ENCODE data around the gene HTD2. TPM values are rescaled to one million over a fixed set of nuclear protein-coding genes. Genes with fewer than 3 reads are reported as not detected.

Gene HTD2
- total RNA-seq, 1 experiment from 2014 or later = 11.4 TPM

GRCh38 chr3:58346368-58346767, 40.0 kb downstream of the HTD2 start (continued):
- TF ChIP-seq CTCF (IDR thresholded peaks at IDR 0.05) = no peak
- TF ChIP-seq RORB (CRISPR knock-in tag; IDR thresholded peaks at IDR 0.05) = no peak
- no peak for TF ChIP-seq AFF4 (CRISPR knock-in tag; IDR thresholded peaks at IDR 0.05; ENCODE audit: borderline replicate concordance)
- TF ChIP-seq STAT6 (CRISPR knock-in tag; conservative IDR thresholded peaks at IDR 0.05; ENCODE audit: low read depth) = no peak
- no peak for TF ChIP-seq JUN (CRISPR knock-in tag; IDR thresholded peaks at IDR 0.05)

GRCh38 chr3:58347984-58348383, 41.7 kb downstream of the HTD2 start:
- H3K9me3 Mint-ChIP-seq = no peaks in the 10 kb centered on the region
- H3K36me3 Mint-ChIP-seq = no peaks in the 10 kb centered on the region; the same call in 1 of the 2 replicates
- DNase-seq (ENCODE audit: low spot score) (no peak), ATAC-seq (no peak)
- POLR2A ChIA-PET = no interaction called here
- H3K27ac Mint-ChIP-seq = no peak overlapping the region
- no peak for TF ChIP-seq FOXK1 (CRISPR knock-in tag; IDR thresholded peaks at IDR 0.05)
- no peak for TF ChIP-seq ZBTB43 (CRISPR knock-in tag; IDR thresholded peaks at IDR 0.05)
- no peak for TF ChIP-seq ZSCAN18 (CRISPR knock-in tag; IDR thresholded peaks at IDR 0.05)
- TF ChIP-seq FOXP1 (CRISPR knock-in tag; IDR thresholded peaks at IDR 0.05; ENCODE audit: borderline replicate concordance) = no peak
- no peak for TF ChIP-seq ZNF671 (CRISPR knock-in tag; IDR thresholded peaks at IDR 0.05)
- TF ChIP-seq ZNF423 (CRISPR knock-in tag; IDR thresholded peaks at IDR 0.05) = no peak
- TF ChIP-seq USF1 (CRISPR knock-in tag; IDR thresholded peaks at IDR 0.05) = no peak
- TF ChIP-seq E2F5 (CRISPR knock-in tag; IDR thresholded peaks at IDR 0.05) = no peak
- no peak for TF ChIP-seq SOX15 (CRISPR knock-in tag; IDR thresholded peaks at IDR 0.05)
- no peak for TF ChIP-seq CTCF (IDR thresholded peaks at IDR 0.05)
- TF ChIP-seq SP1 (CRISPR knock-in tag; conservative IDR thresholded peaks at IDR 0.05) = no peak
- TF ChIP-seq ATF3 (CRISPR knock-in tag; conservative IDR thresholded peaks at IDR 0.05) = no peak
- TF ChIP-seq CBFB (CRISPR knock-in tag; IDR thresholded peaks at IDR 0.05; ENCODE audit: low read depth) = no peak
- no peak for TF ChIP-seq TCF7 (CRISPR knock-in tag; IDR thresholded peaks at IDR 0.05; ENCODE audit: low read depth)
- no peak for TF ChIP-seq ZNF121 (CRISPR knock-in tag; IDR thresholded peaks at IDR 0.05)
- no peak for TF ChIP-seq ZNF263 (CRISPR knock-in tag; IDR thresholded peaks at IDR 0.05; ENCODE audit: low read depth)
- no peak overlapping the region for H3K4me3 Mint-ChIP-seq
- H3K27me3 Mint-ChIP-seq (ENCODE audit: low read depth) = no peaks in the 10 kb centered on the region
- CTCF ChIA-PET = interaction anchor here (0.5 kb wide), 1 partner anchor 306 kb away, joined by 3 read pairs; no protein-coding TSS in a partner anchor
- H3K4me1 Mint-ChIP-seq = peaks cover 14% of the 10 kb centered on the region
